Measurements from ENCODE around the gene CBX3.
"Not testable (repeated sequence)": the region's sequence is repeated elsewhere in the genome, so short reads cannot be mapped to it uniquely, and the experiment has no call there.

The CBX3 gene

GRCh38 chr7:26201247-26202018 lies at the start of gene CBX3:
Gene CBX3, plus strand, starts transcription at chr7:26201745. Its CDS starts 1,254 bp downstream, at chr7:26202999.
- DNase-seq: peak; percentile 85

- DNase-seq: peak; percentile 82
Observed at GRCh38 chr7:26151953-26152781, 49.4 kb upstream of the CBX3 start, which contains the start of gene NFE2L3. Gene NFE2L3, plus strand, starts transcription at chr7:26152198. Its CDS starts 301 bp downstream, at chr7:26152499.

GRCh38 chr7:26152782-26153240 lies 48.7 kb upstream of the CBX3 start:
- DNase-seq: peak; percentile 34

GRCh38 chr7:26153241-26153822 lies 48.2 kb upstream of the CBX3 start:
- no peak for DNase-seq

- DNase-seq: no peak
Observed at GRCh38 chr7:26153823-26154783, 47.4 kb upstream of the CBX3 start.

GRCh38 chr7:26155531-26156375 lies 45.8 kb upstream of the CBX3 start:
- no peak for DNase-seq

GRCh38 chr7:26156451-26157420 lies 44.8 kb upstream of the CBX3 start:
- DNase-seq: peak; percentile 45

- no peak for DNase-seq
Observed at GRCh38 chr7:26157520-26158105, 43.9 kb upstream of the CBX3 start.

- no peak for DNase-seq
Observed at GRCh38 chr7:26159243-26159642, 42.3 kb upstream of the CBX3 start.

- no peak for DNase-seq
Observed at GRCh38 chr7:26160896-26161295, 40.6 kb upstream of the CBX3 start.

GRCh38 chr7:26162431-26162830 lies 39.1 kb upstream of the CBX3 start:
- DNase-seq: no peak

- not testable (repeated sequence) for DNase-seq
Observed at GRCh38 chr7:26163804-26164203, 37.7 kb upstream of the CBX3 start.

GRCh38 chr7:26165950-26166683 lies 35.4 kb upstream of the CBX3 start:
- DNase-seq: no peak

GRCh38 chr7:26166684-26167266 lies 34.8 kb upstream of the CBX3 start:
- DNase-seq: no peak

GRCh38 chr7:26167303-26167934 lies 34.1 kb upstream of the CBX3 start:
- no peak for DNase-seq

- DNase-seq: no peak
Observed at GRCh38 chr7:26168458-26169023, 33.0 kb upstream of the CBX3 start.

GRCh38 chr7:26169271-26169670 lies 32.3 kb upstream of the CBX3 start:
- DNase-seq: no peak

- no peak for DNase-seq
Observed at GRCh38 chr7:26170663-26171062, 30.9 kb upstream of the CBX3 start.
